Measurements from ENCODE around the gene SRR. TPM values are rescaled to one million over a fixed set of nuclear protein-coding genes. Genes with fewer than 3 reads are reported as not detected.

The SRR gene
- total and polyA plus RNA-seq, 9 of the 15 experiments (the other 6 are each of a cell fraction or from before 2014, with no cell fraction given): 5.0 to 19.4 (median 7.9) TPM

GRCh38 chr17:2303204-2304188 lies at the start of gene SRR, which contains the start of gene SMG6 (continued):
- TF ChIP-seq NR0B1 (IDR thresholded peaks at IDR 0.05; ENCODE audit: partially characterized antibody) (no peak), JUND (IDR thresholded peaks at IDR 0.05; ENCODE audit: borderline replicate concordance, low read depth, low read length) (no peak), JUND (tag; IDR thresholded peaks at IDR 0.05; ENCODE audit: borderline replicate concordance, low read depth, low read length) (no peak), HDAC8 (tag; IDR thresholded peaks at IDR 0.05) (no peak), PHF20 (IDR thresholded peaks at IDR 0.05; ENCODE audit: partially characterized antibody) (no peak), ZNF584 (CRISPR knock-in tag; IDR thresholded peaks at IDR 0.05; ENCODE audit: low read depth) (no peak), MLX (CRISPR knock-in tag; conservative IDR thresholded peaks at IDR 0.05) (no peak), SP2 (IDR thresholded peaks at IDR 0.05; ENCODE audit: extremely low read depth, low read depth, low read length, poor library complexity, severe bottlenecking) (no peak), ZNF23 (CRISPR knock-in tag; IDR thresholded peaks at IDR 0.05) (no peak), ZFP30 (CRISPR knock-in tag; IDR thresholded peaks at IDR 0.05; ENCODE audit: borderline replicate concordance) (no peak), ZSCAN32 (CRISPR knock-in tag; IDR thresholded peaks at IDR 0.05) (no peak), PML (IDR thresholded peaks at IDR 0.05; ENCODE audit: low read length) (no peak), RBM39 (optimal IDR thresholded peaks at IDR 0.05; ENCODE audit: low read depth, low read length) (no peak), RERE (CRISPR knock-in tag; IDR thresholded peaks at IDR 0.05; ENCODE audit: borderline replicate concordance) (no peak), ZMIZ1 (IDR thresholded peaks at IDR 0.05; ENCODE audit: low read depth in 2 of 2, low read length in 2 of 2) (no peak)
